Nephron (organoid): ENCODE data around the gene SLC2A3.
"Not testable (repeated sequence)": the region's sequence is repeated elsewhere in the genome, so short reads cannot be mapped to it uniquely, and the experiment has no call there.

Experiments used
- H3K27ac Mint-ChIP-seq, 3 experiments: 2 replicates each; pipeline ENCODE4 v1.8.0; 2020; ENCODE audit warnings: mixed read lengths in 3 of 3, mild to moderate bottlenecking in 2 of 3, moderate library complexity in 1 of 3
- H3K27me3 Mint-ChIP-seq: 2 replicates; pipeline ENCODE4 v1.8.0; 2021; ENCODE audit warnings: low read depth, mild to moderate bottlenecking, moderate library complexity, mixed read lengths
- H3K36me3 Mint-ChIP-seq: 2 replicates; pipeline ENCODE4 v1.8.0; 2020; ENCODE audit warnings: low read depth, mixed read lengths
- H3K4me1 Mint-ChIP-seq: 2 replicates; pipeline ENCODE4 v1.8.0; 2020; ENCODE audit warnings: mixed read lengths
- H3K4me3 Mint-ChIP-seq, 3 experiments: 2 replicates each; pipeline ENCODE4 v1.8.0; 2020; ENCODE audit warnings: mild to moderate bottlenecking in 3 of 3, mixed read lengths in 3 of 3, moderate library complexity in 2 of 3
- H3K9me3 Mint-ChIP-seq: 2 replicates; pipeline ENCODE4 v1.8.0; 2020; ENCODE audit warnings: mixed read lengths
- CTCF ChIP-seq, 3 experiments: fragments of 200-600 bp; sonication (generic); IDR thresholded peaks; one replicate each; pipeline ENCODE4 v1.5.0; 2021; ENCODE audit warnings: antibody characterized with exemption in 3 of 3; ENCODE audit not compliant: unreplicated experiment in 3 of 3

SLC2A3 gene

GRCh38 chr12:7923241-7924236 is 12.4 kb downstream of the SLC2A3 start:
- Mint-ChIP-seq H3K4me1 (no peaks in the 10 kb centered on the region), H3K27ac (no peak overlapping the region), H3K9me3 (no peaks in the 10 kb centered on the region), H3K27me3 (no peaks in the 10 kb centered on the region), H3K4me3 (no peak overlapping the region), H3K36me3 (peaks cover 77% of the 10 kb centered on the region)
- no peak for TF ChIP-seq CTCF (IDR thresholded peaks at IDR 0.05; ENCODE audit: unreplicated experiment in 3 of 3)

DNA sequence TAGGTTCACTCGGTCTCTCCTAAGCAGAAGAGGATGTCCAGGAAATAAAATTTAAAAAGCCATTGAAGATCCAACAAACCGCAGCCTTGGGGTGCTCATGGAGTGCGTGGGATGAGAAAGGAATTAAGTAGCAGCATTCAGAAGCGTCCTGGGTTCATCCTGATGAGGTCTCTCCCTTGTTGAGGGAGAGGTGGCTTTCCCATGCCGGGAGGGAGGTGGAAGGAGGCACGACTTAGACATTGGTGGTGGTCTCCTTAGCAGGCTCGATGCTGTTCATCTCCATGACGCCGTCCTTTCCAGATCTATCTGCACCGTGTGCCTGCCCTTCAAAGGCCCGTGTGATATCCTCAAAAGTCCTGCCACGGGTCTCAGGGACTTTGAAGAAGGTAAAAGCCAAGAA is 14.8 kb downstream of the SLC2A3 start:
- H3K36me3 Mint-ChIP-seq = peaks cover 76% of the 10 kb centered on the region
- not testable (repeated sequence) for H3K27ac Mint-ChIP-seq, H3K27me3 Mint-ChIP-seq, H3K4me3 Mint-ChIP-seq, H3K9me3 Mint-ChIP-seq, H3K4me1 Mint-ChIP-seq

- not testable (repeated sequence) for H3K4me1 Mint-ChIP-seq, H3K27ac Mint-ChIP-seq, H3K27me3 Mint-ChIP-seq, H3K4me3 Mint-ChIP-seq, H3K9me3 Mint-ChIP-seq
- peaks cover 56% of the 10 kb centered on the region for H3K36me3 Mint-ChIP-seq
Measured at GRCh38 chr12:7918268-7918590, 17.8 kb downstream of the SLC2A3 start.

DNA sequence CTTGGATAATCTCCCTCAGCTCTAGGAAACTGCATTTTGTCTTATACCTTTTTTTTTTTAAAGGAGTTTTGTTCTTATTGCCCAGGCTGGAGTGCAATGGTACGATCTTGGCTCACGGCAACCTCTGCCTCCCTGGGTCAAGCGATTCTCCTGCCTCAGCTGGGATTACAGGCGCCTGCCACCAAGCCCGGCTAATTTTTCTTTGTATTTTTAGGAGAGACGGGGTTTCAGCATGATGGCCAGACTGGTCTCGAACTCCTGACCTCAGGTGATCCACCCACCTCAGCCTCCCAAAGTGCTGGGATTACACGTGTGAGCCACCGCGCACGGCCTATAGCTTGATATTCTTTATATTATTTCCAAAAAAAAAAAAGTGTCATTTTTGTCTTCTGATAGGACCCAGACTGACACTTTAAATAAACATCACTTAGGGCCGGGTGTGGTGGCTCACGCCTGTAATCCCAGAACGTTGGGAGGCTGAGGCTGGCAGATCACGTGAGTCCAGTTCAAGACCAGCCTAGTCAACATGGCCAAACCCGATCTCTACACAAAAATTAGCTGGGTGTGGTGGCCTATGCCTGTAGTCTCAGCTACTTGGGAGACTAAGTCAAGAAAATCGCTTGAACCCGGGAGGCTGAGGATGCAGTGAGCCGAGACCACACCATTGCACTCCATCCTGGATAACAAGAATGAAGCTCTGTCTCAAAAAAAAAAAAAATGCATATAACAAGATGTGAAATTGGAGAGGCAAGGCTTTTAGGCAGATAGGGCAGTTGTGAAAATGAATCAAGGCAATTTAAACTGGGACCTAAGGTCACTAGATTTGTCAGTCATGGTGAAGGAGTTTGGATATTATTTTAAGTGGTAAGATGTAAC is 18.4 kb downstream of the SLC2A3 start:
- no peaks in the 10 kb centered on the region for H3K9me3 Mint-ChIP-seq
- H3K27me3 Mint-ChIP-seq = peaks cover 3% of the 10 kb centered on the region
- TF ChIP-seq CTCF (IDR thresholded peaks at IDR 0.05; ENCODE audit: unreplicated experiment in 3 of 3) = no peak
- H3K4me1 Mint-ChIP-seq = no peaks in the 10 kb centered on the region
- H3K4me3 Mint-ChIP-seq = no peak overlapping the region
- peaks cover 51% of the 10 kb centered on the region for H3K36me3 Mint-ChIP-seq
- H3K27ac Mint-ChIP-seq = no peak overlapping the region

DNA sequence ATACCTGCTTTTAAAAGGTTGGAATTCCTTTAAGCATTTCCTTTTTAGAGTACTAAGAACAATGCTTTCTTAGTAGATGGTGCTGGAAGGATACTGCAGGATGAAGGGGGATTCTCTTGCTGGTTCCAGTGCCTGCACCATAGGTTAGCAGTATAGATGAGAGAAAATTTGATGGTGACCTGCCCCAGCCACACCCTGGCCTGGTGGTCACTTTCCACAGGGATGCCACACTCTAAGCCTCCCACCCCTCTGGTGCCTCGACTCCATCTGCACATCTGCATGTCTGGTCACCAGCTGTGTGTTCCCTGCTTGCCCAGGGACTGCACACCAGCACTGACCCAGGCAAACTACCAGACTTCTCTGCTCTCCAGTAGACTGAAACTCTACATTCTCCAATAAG is 19.1 kb downstream of the SLC2A3 start:
- H3K9me3 Mint-ChIP-seq = no peaks in the 10 kb centered on the region
- TF ChIP-seq CTCF (IDR thresholded peaks at IDR 0.05; ENCODE audit: unreplicated experiment in 3 of 3) = no peak
- no peak overlapping the region for H3K27ac Mint-ChIP-seq
- no peak overlapping the region for H3K4me3 Mint-ChIP-seq
- no peaks in the 10 kb centered on the region for H3K4me1 Mint-ChIP-seq
- peaks cover 3% of the 10 kb centered on the region for H3K27me3 Mint-ChIP-seq
- peaks cover 44% of the 10 kb centered on the region for H3K36me3 Mint-ChIP-seq

- no peaks in the 10 kb centered on the region for H3K9me3 Mint-ChIP-seq
- no peak for TF ChIP-seq CTCF (IDR thresholded peaks at IDR 0.05; ENCODE audit: unreplicated experiment in 3 of 3)
- H3K4me3 Mint-ChIP-seq = no peak overlapping the region
- no peak overlapping the region for H3K27ac Mint-ChIP-seq
- H3K27me3 Mint-ChIP-seq = peaks cover 3% of the 10 kb centered on the region
- H3K4me1 Mint-ChIP-seq = no peaks in the 10 kb centered on the region
- peaks cover 33% of the 10 kb centered on the region for H3K36me3 Mint-ChIP-seq
Measured at GRCh38 chr12:7915661-7916403, 20.2 kb downstream of the SLC2A3 start.

DNA sequence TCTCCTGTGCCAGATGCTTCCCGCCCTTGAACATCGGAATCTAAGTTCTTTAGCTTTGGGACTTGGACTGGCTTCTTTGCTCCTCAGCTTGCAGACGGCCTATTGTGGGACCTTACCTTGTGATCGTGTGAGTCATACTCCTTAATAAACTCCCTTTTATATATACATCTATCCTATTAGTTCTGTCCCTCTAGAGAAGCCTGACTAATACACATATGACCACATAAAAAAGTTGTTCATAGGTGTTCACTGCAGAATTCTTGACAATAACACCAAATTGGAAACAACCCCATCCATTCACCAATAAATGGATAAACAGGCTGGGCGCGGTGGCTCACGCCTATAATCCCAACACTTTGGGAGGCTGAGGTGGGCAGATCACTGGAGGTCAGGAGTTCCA is 25.9 kb downstream of the SLC2A3 start:
- not testable (repeated sequence) for H3K36me3 Mint-ChIP-seq, H3K4me3 Mint-ChIP-seq, H3K27me3 Mint-ChIP-seq, H3K9me3 Mint-ChIP-seq
- peaks cover 16% of the 10 kb centered on the region for H3K4me1 Mint-ChIP-seq
- H3K27ac Mint-ChIP-seq = peak overlapping the region in 1 of 3 experiments; percentile 32
